LNCaP clone FGC (cell line): ENCODE data around the gene ZHX3.

ENCODE experiments used
- DNase-seq: peaks from one replicate; pipeline ENCODE4 v3.0.0-alpha.2; 2011; ENCODE audit warnings: low read depth
- H3K4me3 ChIP-seq: 2 replicates; pipeline ENCODE4 v1.5.1; 2011; ENCODE audit warnings: mild to moderate bottlenecking, low read depth, low read length, control low read depth
- CTCF ChIP-seq: IDR thresholded peaks from 2 replicates; pipeline ENCODE4 v1.5.1; 2012; ENCODE audit warnings: mild to moderate bottlenecking; ENCODE audit not compliant: control insufficient read depth, insufficient read depth; ENCODE audit errors: extremely low read depth

Gene ZHX3

GRCh38 chr20:41226426-41226825 is 91.1 kb downstream of the ZHX3 start:
- TF ChIP-seq CTCF = no peak

GRCh38 chr20:41225091-41225490 is 92.4 kb downstream of the ZHX3 start:
- DNase-seq = no peak
- no peak overlapping the region for H3K4me3 ChIP-seq
- no peak for TF ChIP-seq CTCF

More at GRCh38 chr20:41226426-41226825, 91.1 kb downstream of the ZHX3 start:
- DNase-seq = no peak
- H3K4me3 ChIP-seq = no peak overlapping the region

- no peak for TF ChIP-seq CTCF
- DNase-seq = no peak
- H3K4me3 ChIP-seq = no peak overlapping the region
These were observed 93.2 kb downstream of the ZHX3 start for GRCh38 chr20:41224281-41224680.

GRCh38 chr20:41223112-41223511 is 94.4 kb downstream of the ZHX3 start:
- TF ChIP-seq CTCF = no peak
- no peak overlapping the region for H3K4me3 ChIP-seq
- DNase-seq = no peak

- no peak for DNase-seq
- no peak for TF ChIP-seq CTCF
- no peak overlapping the region for H3K4me3 ChIP-seq
These were observed 94.8 kb downstream of the ZHX3 start for GRCh38 chr20:41222703-41223102.

GRCh38 chr20:41222296-41222695 is 95.2 kb downstream of the ZHX3 start:
- TF ChIP-seq CTCF = no peak
- no peak for DNase-seq
- H3K4me3 ChIP-seq = no peak overlapping the region

- no peak overlapping the region for H3K4me3 ChIP-seq
- no peak for DNase-seq
- no peak for TF ChIP-seq CTCF
These were observed 95.8 kb downstream of the ZHX3 start for GRCh38 chr20:41221614-41222218.
